NCI-H1694 treated with DMSO at 0.1 percent for 48 hours (cell line): ENCODE measurements around the gene MCU.
"Not testable (repeated sequence)": the region's sequence is repeated elsewhere in the genome, so short reads cannot be mapped to it uniquely, and the experiment has no call there.

Source experiments
- DNase-seq: peaks from one replicate; lab custom pipeline; 2025; lab: John Stamatoyannopoulos, UW

Gene MCU, protein sequence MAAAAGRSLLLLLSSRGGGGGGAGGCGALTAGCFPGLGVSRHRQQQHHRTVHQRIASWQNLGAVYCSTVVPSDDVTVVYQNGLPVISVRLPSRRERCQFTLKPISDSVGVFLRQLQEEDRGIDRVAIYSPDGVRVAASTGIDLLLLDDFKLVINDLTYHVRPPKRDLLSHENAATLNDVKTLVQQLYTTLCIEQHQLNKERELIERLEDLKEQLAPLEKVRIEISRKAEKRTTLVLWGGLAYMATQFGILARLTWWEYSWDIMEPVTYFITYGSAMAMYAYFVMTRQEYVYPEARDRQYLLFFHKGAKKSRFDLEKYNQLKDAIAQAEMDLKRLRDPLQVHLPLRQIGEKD

GRCh38 chr10:72691863-72692743 is at the start of gene MCU:
MCU (plus strand) TSS chr10:72692143; CDS start chr10:72692152, 9 bp downstream.
- peak; percentile 85 for DNase-seq

DNA sequence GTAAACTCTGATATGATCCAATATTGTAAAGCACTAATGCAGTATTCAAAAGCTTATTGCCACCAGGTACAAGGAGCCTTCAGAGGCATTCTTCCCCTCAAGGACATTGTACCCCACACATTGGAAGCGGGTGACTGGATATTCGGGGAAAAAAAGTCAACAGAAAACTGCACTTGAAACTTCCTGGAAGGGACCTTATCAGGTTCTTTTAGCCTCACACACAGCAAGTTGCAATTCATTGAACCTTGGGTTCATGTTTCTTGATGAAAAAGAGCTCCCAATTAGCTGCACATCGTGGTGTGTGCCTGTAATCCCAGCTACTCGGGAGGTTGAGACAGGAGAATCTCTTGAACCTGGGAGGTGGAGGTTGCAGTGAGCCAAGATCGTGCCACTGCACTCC is 49.6 kb upstream of the MCU start:
- no peak for DNase-seq

- no peak for DNase-seq
These were observed 46.6 kb upstream of the MCU start for GRCh38 chr10:72645263-72645858.

DNA sequence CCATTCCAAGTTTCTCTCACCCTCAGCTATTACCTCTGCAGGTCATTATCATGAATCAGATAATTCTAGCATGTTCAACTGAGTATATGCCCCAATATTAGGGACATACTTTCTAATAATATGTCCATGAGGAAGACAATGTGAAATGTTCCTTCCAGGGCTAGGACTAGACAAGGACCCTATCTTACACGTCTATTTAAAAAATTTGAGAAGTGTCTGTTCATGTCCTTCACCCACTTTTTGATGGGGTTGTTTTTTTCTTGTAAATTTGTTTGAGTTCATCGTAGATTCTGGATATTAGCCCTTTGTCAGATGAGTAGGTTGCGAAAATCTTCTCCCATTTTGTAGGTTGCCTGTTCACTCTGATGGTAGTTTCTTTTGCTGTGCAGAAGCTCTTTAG is 45.0 kb upstream of the MCU start:
- not testable (repeated sequence) for DNase-seq

DNA sequence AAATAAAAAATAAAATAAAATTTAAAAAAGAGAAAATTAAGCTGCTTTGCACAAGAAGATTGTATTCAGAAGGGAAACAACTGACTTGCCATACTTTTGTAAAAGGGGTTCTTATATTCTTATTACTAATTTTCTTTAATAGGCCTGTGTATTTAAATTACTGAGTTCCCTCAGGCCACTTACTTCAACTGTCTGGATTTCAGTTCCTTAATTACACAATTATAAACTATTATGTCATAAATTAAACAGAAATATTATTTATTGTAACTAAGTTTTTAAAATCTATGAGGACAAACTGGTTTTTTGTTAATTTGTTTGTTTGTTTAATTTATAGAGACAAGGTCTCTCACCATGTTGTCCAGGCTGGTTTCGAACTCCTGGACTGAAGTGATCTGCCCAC is 43.6 kb upstream of the MCU start:
- no peak for DNase-seq

DNA sequence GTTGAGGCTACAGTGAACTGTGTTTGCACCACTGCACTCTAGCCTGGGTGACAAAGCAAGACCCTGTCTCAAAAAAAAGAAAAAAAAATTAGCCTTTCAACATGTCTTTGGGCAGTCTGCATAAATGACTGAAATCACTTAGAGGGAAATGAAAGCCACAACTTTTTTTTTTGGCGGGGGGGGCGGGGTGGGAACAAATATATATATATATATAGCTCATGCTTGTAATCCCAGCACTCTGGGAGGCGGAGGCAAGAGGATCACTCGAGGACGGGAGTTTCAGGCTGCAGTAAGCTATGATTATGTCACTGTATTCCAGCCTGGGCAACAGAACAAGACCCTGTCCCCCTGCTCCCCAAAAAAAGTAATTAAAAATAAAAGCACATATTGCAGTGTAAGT is 42.7 kb upstream of the MCU start:
- no peak for DNase-seq

GRCh38 chr10:72653383-72654096 is 38.4 kb upstream of the MCU start:
- DNase-seq, result no peak

DNA sequence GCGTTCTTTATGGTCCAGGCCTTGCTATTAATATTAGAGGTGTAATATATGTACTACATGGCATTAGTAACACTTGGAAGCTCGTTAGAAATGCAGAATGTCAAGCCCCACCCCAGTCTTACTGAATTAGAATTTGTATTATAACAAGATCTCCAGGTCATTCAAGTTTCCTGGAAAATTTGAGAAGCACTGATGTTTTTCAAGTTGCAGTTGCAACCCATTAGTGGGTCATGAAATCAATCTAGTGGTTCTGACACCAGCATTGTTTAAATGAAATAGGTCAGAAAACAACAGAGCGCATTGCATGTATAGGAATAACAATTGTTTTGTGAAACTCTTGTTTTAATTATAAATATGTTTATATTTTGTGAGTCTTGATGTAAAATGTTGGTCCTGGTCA is 37.2 kb upstream of the MCU start:
- DNase-seq, result no peak

- DNase-seq, result no peak
These were observed 33.1 kb upstream of the MCU start for GRCh38 chr10:72658696-72659400.

DNA sequence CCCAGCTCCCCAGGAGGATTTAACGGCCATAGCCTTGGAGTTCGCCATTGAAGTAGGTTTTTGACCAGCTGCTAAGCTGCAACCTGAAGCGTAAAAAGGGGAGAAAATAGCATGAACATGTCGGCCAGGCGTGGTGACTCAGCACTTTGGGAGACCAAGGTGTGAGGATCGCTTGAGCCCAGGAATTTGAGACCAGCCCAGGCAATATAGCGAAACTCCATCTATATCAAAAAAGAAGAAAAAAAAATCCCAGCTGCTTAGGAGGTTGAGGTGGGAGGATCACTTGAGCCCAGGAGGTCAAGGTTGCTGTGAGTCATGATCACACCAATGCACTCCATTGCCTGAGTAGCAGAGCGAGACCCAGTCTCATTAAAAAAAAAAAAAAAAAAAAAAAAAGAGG is 32.2 kb upstream of the MCU start:
- DNase-seq, result no peak

GRCh38 chr10:72660220-72660619 is 31.7 kb upstream of the MCU start:
- DNase-seq, result no peak

- no peak for DNase-seq
These were observed 30.5 kb upstream of the MCU start for GRCh38 chr10:72661431-72661830.

GRCh38 chr10:72663971-72664370 is 28.0 kb upstream of the MCU start:
- DNase-seq, result no peak

DNA sequence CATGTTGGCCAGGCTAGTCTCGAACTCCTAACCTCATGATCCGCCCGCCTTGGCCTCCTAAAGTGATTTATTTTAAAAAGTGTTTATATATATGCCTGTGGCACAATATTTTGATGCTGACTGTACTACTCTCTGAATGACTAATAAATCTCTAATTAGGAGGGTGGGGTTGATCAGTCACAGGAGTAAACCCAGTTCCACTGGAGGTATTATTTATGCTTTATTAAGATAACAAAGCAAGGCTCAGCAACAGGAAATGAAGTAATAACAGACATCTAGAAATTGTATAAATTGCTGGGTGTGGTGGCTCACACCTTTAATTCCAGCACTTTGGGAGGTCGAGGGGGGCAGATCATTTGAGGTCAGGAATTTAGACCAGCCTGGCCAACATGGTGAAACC is 26.0 kb upstream of the MCU start:
- DNase-seq, result no peak

DNA sequence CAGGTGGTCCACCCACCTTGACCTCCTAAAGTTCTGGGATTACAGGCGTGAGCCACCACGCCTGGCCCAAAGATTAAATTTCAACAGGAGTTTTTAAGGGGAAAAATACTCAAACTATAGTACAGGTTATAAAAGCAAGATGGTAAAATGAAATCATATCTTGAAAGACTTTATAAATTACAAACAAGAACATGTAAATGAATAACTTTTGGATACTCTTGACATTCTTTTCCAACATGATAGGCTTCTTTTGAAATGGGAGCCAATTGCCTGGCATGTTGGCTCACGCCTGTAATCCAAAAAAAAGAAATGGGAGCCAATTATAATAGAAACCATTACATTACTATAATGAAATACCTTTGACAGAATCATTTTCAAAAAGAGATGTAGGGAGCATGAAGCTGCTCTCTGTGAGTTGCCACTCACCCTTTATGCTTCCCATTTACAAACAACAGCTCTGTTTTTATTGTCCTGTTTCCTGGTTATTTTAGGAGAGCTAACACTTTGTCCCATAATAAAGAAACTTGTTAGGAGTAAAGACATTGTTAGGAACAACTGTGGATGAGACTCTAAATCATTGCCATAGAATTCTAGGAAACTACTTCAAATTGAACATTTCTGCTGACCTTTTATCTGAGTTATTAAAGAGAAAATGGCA is 24.6 kb upstream of the MCU start:
- DNase-seq, result no peak

DNA sequence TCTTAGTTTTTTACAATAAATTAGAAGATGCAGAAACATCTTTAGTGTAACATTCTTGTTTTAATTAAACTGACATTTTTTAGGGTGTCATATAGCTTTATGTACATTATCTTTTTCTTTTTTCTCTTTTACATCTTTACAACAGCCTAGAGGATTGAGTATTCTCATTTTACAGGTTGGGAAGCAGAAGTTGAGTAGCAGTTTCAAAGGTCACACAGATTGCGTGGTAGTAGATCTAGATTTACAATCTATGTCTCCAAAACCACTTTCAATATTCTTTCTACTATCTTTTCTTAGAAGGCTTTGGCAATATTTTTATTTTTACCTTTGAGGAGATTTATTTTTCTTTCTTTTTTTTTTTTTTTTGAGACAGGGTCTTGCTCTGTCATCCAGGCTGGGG is 18.7 kb upstream of the MCU start:
- DNase-seq, result no peak

- DNase-seq, result not testable (repeated sequence)
These were observed 17.8 kb upstream of the MCU start for GRCh38 chr10:72674174-72674573.

DNA sequence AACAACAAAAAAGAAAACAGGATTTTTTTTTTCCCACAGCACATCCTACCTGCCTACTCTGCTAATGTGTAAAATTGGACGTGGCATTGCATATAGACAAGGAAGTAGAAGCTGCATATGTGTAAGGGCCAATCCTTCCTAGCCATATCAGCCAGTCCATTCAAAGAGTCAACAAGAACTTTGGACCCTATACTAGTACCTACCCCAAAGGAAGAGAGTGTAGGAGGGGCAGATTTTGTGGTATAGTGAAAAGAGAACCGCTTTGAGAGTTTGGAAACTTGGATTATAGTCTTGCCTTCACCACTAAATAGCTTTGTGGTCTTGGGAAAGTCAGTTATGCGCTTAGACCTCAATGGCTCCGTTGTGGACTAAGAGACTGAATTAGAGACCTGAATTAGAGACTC is 12.1 kb upstream of the MCU start:
- DNase-seq, result no peak

GRCh38 chr10:72682638-72683037 is 9.3 kb upstream of the MCU start:
- DNase-seq, result no peak

- no peak for DNase-seq
These were observed 6.5 kb upstream of the MCU start for GRCh38 chr10:72685264-72685921.

- DNase-seq, result not testable (repeated sequence)
These were observed 5.5 kb upstream of the MCU start for GRCh38 chr10:72686430-72686829.
